Activated T-cell treated with anti-CD3 and anti-CD28 coated beads for 4 hours (primary cell): ENCODE results near the gene NACC2.

ENCODE experiments used
- DNase-seq: peaks from one replicate; pipeline ENCODE4 v3.0.0-alpha.2; 2020

Gene NACC2

GRCh38 chr9:136054798-136055714 lies 40.0 kb downstream of the NACC2 start:
- no peak for DNase-seq

DNA sequence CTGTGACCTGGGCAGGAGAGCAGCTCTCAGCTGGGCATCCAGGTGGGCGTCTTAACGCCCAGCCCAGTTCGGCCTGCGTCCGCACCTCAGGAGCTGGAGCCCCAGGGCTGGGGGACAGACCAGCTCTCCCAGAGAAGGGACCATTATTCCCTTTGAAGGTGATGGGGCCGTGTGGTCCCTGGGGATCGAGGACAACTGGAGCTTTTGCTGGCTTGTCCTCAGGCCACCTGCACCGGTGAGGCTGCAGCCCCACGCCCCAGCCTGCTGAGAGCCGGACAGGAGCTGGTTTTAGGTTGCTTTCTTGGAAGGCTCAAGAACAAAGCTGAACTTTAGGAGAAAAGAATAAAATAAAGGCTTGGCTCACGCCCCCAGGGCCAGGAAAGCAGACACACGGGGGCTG lies 40.9 kb downstream of the NACC2 start:
- DNase-seq = no peak

- no peak for DNase-seq
Observed at GRCh38 chr9:136053757-136054142, 41.3 kb downstream of the NACC2 start.

GRCh38 chr9:136052991-136053756 lies 41.9 kb downstream of the NACC2 start:
- no peak for DNase-seq

DNA sequence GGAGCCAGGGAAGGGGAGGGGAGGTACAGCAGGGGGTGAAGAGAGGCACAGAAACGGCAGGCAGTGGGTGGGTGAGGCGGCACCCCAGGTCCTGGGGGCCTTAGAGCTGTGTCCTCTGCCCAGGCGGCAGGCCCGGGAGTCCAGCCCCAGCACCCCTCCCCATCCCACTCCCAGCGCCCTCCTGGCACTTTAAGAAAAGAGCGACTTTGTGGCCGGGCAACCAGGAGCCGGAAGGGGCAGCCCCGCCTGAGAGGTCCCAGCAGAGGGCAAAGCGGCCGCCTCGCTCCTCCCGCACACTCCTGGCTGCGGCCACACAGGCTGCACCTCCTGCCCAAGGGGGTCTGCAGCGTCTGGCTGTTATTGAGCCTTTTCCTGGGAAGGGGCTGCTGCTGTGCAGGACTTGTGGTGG lies 42.6 kb downstream of the NACC2 start:
- DNase-seq = no peak

DNA sequence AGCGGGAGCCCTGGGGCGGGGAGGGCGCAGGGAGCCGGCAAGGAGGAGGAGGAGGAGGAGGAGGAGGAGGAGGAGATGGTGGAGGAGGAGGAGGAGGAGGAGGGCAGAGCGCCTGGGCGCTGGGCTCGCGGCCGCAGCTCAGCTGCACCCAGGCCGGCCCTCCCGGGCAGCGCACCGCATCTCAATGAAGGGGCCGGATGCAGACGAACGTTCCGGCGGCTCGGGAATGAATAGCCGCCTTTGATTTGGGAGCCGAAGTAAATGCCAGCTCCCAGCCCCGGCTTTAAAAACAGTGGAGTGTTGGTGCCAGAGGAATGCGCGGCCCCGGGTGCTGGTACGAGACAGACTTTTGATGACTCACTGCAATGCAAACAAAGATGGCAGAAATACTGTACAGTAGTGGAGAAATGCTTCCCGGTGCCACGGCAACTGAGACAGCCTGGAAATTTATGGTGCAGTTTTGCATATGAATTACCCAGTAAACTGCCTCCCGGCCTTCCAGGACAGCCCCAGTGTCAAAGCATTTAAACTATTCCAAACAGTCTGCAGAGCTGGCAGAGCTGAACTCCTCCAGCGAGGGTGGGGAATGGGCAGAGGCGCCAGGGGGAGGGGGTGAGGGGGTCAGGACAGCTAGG lies 43.1 kb downstream of the NACC2 start:
- no peak for DNase-seq

- no peak for DNase-seq
Observed at GRCh38 chr9:136051453-136051836, 43.6 kb downstream of the NACC2 start.

DNA sequence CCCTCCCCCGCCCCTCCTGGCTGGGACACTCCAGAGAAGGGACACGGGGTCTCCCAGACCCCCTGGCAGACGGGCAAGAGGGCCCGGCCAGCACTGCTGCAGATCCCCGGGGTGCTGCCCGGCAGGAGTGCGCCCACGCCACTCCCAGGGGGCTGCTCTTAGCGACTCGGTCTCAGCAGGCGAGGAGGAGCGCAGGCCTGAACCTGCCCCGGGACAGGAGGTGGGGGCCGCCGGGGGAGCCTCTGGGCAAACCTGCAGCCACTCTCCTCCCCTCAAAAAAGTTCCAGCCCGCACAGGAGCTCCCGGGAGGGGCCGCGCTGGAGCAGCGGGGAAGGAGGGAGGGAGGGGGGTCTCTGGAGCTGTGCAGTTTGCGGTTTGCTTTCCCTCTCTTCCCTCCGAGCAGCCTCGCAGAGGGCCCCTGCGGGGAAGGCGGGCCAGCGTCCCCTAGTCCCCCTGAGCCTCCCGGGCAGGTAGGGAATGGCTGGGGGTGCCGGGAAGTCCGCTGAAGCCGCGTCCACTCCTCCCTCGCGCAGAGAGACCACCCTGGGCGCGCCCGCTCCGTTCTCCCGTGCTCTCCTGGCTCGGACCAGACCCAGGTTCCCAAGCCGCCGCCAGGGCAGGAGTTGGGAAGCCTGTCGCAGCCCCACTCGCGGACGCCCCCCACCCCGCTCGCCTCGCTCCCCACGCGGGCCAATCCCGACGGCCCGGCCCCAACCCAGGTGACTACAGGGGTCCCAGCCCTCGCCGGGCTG lies 44.2 kb downstream of the NACC2 start:
- no peak for DNase-seq

GRCh38 chr9:136050266-136050700 lies 44.8 kb downstream of the NACC2 start:
- DNase-seq = no peak

DNA sequence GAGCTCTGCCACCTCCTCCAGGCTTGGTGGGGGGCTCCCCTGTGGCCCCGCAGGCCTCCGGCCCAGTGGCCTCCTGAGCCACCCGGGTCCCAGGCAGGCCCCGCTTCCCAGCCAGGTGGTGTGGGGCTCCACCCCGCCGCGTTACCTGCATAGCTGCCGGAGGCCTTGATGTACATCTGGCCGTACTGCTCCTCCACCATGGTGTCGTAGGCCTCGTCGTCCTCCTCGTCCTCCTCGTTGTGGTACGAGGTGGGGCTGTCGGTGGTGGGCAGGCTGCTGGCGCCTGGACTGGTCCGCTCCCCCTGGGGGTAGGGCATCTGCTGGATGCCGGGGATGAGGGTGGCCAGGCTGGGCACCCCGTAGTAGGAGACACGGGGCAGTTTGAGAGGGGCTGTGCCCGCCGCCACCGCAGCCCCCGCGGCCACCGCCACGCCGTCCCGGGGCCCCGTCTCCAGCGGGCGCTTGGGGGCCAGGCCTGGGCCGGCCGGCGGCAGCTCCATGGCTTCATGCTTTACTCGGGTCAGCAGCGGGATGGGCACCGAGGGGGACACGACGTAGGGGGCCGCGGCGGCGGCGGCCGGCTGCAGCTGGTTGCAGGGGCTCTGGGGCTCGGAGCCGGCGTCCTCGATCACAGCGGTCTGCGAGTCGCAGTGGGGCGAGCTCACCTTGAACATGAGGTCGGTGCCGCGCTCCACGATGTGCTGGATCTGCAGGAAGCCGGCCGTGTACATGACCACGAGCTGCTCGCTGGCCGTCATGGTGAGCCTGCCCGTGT lies 45.4 kb downstream of the NACC2 start:
- DNase-seq = no peak

DNA sequence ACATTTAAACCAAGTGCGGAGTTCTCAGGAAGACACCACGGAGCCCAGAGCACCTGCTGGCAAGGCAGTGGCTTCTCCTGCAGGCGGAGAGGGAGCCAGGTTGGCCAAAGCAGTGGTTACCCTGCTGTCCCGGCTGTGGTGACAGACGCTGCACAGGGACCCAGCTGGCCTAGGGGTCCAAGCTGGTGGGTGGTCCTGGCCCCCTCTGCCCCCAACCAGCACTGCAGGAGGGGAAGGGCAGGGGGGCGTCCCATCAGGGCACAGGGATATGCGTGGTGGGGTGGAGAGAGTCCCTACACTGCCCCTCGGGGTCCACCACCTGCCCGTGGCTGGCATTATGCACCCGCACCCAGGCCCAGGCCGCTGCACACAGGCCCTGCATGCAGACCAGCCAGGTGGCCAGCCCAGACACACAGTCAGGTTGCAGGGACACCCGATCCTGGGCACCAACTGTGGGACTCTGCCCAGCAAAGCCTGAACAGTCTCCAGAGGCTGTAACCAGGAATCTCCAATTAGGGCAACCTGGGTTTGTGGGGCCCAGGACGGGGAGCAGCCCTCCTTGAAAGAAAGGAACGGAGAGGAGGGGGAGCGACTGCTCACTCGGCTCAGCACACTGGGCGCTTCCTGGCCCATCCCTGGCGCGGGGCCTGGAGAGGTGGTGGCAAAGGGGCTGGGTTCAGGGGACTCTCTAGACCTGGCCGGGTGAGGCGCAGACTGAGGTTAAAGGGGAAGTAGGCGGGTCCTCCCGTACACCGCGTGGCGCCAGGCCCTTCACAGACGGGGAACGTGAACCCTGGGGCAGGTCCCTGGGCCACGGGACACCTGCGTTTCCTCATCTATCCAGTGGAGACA lies 46.3 kb downstream of the NACC2 start:
- no peak for DNase-seq

DNA sequence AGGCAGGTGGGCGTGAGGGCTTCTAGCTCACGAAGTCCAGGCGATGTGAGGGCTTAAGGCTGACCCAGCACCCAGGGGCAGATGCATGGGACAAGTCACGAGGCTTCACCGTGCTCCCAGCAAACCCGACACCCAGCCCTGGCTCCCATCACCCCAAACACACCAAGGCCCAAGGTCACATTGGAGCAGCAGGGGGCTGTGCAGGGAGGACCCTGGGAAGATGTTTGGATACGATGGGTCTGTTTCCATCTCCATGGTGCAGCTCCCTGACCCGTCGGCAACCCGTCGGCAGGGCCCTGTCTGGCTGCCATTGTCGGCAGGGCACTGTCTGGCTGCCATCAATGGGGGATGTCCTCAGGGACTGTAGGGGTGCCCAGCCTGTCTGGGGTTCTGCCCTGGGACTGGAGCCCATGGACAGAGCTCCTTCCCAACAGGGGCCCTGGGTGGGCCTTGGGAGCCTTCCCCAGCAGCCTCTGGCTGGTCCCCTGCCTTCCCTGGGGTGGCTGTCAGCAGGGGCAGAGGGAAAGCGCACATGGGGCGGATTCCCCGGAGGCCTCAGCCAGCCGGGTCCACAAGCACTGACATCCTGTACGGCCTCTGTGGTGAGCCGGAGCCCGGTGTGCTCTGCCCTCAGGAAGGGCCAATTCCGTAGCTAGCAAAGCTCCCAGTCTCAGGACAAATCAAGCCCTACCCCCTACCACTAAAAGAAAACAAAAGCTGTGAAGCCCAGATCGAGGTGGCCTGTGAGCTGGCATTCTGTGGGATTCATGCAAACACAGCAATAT lies 47.1 kb downstream of the NACC2 start:
- no peak for DNase-seq

GRCh38 chr9:136047076-136047774 lies 47.9 kb downstream of the NACC2 start:
- DNase-seq = no peak

- DNase-seq = no peak
Observed at GRCh38 chr9:136046554-136046920, 48.6 kb downstream of the NACC2 start.

- DNase-seq = no peak
Observed at GRCh38 chr9:136045595-136046553, 49.2 kb downstream of the NACC2 start.

DNA sequence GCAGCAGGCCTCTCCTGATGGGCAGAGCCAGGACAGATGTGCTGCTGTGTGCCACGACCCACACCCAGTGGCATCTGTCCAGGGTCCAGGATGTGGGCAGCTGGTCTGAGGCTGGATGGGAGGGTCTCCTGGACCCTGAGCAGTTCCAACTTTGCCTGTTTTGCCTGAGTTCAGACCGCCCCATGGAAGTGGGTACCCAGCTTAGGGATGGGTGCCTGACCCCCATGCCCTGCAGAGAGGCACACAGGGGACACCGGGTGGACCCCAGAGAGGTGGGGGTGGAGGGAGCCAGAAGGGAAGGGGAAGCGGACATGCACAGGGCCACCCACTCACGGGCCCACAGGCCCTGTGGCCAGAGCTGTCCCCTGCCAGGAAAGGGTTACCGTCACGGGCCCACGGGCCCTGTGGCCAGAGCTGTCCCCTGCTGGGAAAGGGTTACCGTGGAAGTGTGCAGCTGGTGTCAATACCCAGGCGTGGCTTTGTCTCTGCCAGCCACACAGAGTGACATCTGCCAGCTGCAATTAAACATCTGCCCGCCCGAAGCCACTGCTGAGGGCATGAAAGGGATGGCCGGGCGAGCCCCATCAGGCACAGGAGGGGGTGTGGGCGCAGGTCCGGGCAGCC lies 50.0 kb downstream of the NACC2 start:
- no peak for DNase-seq

DNA sequence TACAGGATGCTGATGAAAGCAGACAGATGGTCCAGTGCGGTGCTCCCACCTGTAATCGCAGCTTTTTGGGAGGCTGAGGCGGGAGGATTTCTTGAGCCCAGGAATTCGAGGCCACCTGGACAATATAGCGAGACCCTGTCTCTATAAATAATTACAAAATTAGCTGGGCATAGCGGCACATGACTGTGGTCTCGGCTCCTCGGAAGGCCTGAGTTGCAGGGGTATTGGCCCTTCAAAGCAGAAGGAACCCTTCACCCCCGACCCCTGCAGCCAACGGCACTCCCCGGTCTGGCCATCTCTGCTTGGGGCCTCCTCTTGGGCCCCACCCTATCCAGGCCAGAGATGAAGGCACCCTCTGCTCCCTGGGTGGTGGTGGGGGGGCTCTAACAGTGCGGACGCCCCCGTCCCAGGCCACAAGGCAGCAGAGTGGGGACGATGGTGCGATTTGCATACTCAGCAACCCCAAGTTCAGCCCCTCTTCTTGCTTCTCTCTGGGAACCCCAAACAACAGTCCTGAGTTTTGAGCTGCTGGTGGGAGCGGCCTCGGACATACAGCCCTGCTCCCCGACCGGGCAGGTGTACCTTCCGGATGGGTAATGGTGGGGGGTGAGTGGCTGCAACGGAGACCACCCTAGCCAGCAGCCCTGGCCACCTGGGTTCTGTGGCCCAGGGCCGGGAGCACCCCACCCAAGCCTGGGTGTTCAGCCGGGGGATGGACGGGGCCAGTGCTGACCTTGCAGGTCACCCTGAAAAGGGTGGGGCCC lies 50.7 kb downstream of the NACC2 start:
- DNase-seq = no peak
